ENCODE results near the gene NLRP13. TPM values are rescaled to one million over a fixed set of nuclear protein-coding genes. Genes with fewer than 3 reads are reported as not detected.
"Not testable (repeated sequence)": the region's sequence is repeated elsewhere in the genome, so short reads cannot be mapped to it uniquely, and the experiment has no call there.

The NLRP13 gene
- total RNA-seq, 1 donor from 2014 or later = not detected

DNA sequence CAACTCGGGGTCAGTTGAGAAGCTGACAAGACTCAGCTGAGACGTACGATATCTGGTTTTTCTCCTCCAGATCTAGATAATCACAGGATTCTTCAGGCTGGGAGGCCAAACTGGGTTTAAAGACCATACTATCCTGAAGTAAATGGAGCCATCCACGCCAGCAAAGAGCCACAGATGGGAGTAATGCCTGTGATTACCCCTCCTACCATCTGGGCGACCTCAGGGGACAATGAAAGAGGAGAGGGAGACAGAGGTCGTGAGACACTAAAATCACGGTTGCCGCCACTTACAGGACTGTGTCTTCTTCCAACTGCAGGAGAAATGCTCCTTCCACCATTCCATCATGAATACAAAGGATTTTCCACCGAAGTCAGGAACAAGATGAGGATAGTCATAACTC lies 3.1 kb upstream of the NLRP13 start:
- Mint-ChIP-seq H3K4me1 (no peaks in the 10 kb centered on the region), H3K9me3 (peaks cover 24% of the 10 kb centered on the region), H3K27ac (ENCODE audit: unreplicated experiment) (no peak overlapping the region), H3K27me3 (ENCODE audit: low read depth) (no peaks in the 10 kb centered on the region), H3K36me3 (ENCODE audit: low read depth) (peaks cover 10% of the 10 kb centered on the region), H3K4me3 (no peak overlapping the region)
- no peak for DNase-seq (ENCODE audit: low read depth, low spot score)
- TF ChIP-seq, protein P1, sequence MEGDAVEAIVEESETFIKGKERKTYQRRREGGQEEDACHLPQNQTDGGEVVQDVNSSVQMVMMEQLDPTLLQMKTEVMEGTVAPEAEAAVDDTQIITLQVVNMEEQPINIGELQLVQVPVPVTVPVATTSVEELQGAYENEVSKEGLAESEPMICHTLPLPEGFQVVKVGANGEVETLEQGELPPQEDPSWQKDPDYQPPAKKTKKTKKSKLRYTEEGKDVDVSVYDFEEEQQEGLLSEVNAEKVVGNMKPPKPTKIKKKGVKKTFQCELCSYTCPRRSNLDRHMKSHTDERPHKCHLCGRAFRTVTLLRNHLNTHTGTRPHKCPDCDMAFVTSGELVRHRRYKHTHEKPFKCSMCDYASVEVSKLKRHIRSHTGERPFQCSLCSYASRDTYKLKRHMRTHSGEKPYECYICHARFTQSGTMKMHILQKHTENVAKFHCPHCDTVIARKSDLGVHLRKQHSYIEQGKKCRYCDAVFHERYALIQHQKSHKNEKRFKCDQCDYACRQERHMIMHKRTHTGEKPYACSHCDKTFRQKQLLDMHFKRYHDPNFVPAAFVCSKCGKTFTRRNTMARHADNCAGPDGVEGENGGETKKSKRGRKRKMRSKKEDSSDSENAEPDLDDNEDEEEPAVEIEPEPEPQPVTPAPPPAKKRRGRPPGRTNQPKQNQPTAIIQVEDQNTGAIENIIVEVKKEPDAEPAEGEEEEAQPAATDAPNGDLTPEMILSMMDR (conservative IDR thresholded peaks at IDR 0.05) = no peak

DNA sequence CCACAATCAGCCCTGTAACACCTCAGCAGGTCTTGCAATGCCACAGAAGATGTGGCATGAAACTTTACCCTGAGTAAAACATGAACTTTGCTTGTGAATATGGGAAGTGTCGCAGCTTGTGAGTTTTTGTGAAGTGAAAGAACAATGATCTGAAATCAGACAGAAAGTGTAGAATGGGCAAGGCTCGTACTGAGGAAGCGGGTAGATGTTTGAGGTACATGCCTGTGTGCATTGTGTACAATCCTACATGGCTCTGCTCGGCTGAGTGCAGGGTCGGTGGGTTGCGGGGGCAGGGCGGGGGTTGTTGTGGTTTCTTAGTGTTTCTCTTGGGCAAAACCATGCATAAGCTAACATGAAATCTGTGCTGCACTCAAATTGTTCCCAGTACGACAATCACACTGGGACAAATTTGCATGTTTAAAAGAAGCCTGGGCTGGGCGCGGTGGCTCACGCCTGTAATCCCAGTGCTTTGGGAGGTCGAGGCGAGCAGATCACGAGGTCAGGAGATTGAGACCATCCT lies 1.1 kb downstream of the NLRP13 start:
- Mint-ChIP-seq H3K9me3 (peaks cover 29% of the 10 kb centered on the region), H3K36me3 (ENCODE audit: low read depth) (peaks cover 15% of the 10 kb centered on the region)
- DNase-seq (ENCODE audit: low read depth, low spot score) = no peak

DNA sequence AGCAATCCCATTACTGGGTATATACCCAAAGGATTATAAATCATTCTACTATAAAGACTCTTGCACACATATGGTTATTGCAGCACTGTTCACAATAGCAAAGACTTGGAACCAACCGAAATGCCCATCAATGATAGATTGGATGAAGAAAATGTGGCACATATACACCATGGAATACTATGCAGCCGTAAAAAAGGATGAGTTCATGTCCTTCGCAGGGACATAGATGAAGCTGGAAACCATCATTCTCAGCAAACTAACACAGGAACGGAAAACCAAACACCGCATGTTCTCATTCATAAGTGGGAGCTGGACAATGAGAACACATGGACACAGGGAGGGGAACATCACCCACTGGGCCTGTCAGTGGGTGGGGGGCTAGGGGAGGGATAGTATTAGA lies 2.9 kb downstream of the NLRP13 start:
- not testable (repeated sequence) for DNase-seq (ENCODE audit: low read depth, low spot score); H3K4me3 Mint-ChIP-seq; H3K27me3 Mint-ChIP-seq (ENCODE audit: low read depth); H3K27ac Mint-ChIP-seq (ENCODE audit: unreplicated experiment); H3K4me1 Mint-ChIP-seq
- Mint-ChIP-seq H3K36me3 (ENCODE audit: low read depth) (peaks cover 10% of the 10 kb centered on the region), H3K9me3 (peaks cover 25% of the 10 kb centered on the region)

More for the DNA sequence above, 1.1 kb downstream of the NLRP13 start:
- Mint-ChIP-seq H3K4me3 (no peak overlapping the region), H3K27me3 (ENCODE audit: low read depth) (no peaks in the 10 kb centered on the region), H3K27ac (ENCODE audit: unreplicated experiment) (no peak overlapping the region), H3K4me1 (no peaks in the 10 kb centered on the region)
- TF ChIP-seq, protein P1 (conservative IDR thresholded peaks at IDR 0.05) = no peak

DNA sequence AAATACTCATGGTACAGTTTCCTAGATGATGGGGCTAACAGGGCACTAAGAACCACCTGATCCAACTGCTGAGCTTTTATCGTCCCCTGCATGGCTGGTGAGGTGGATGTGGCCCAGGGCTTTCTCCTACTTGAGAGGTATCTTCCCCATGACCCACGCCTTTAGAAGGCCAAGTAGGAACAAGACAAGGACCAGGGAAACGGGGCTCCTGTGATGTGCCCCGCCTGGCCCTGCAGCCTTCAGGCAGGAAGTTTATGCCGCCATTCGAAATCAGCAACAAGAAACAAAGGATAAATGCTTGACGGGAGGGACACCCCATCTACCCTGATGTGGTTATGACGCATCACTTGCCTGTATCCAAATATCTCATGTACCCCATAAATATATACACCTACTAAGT lies 4.1 kb downstream of the NLRP13 start:
- TF ChIP-seq, protein P1 (conservative IDR thresholded peaks at IDR 0.05) = no peak
- Mint-ChIP-seq H3K4me1 (no peaks in the 10 kb centered on the region), H3K4me3 (no peak overlapping the region), H3K36me3 (ENCODE audit: low read depth) (peaks cover 8% of the 10 kb centered on the region), H3K27me3 (ENCODE audit: low read depth) (no peaks in the 10 kb centered on the region), H3K9me3 (peaks cover 21% of the 10 kb centered on the region), H3K27ac (ENCODE audit: unreplicated experiment) (no peak overlapping the region)
- no peak for DNase-seq (ENCODE audit: low read depth, low spot score)

DNA sequence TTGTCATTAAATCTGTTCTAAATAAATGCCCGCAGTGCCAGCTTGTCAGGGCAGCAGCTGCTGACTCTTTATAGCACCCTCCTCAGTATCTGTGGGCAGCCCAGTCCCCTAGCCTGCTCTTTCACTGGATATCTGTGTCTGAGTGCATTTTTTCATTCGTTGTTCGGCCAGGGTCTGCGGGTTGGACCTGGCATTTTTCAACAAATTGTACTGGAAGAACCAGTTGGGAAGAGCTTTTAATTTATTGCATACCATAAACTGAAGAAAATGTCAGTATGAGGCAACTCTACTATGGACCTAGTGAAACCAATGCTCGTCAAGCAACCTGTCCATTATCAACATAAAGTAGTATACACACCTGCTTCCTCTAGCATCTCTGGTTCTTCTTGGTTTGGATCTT lies 8.6 kb downstream of the NLRP13 start:
- Mint-ChIP-seq H3K27ac (ENCODE audit: unreplicated experiment) (no peak overlapping the region), H3K9me3 (peaks cover 30% of the 10 kb centered on the region), H3K27me3 (ENCODE audit: low read depth) (no peaks in the 10 kb centered on the region)

DNA sequence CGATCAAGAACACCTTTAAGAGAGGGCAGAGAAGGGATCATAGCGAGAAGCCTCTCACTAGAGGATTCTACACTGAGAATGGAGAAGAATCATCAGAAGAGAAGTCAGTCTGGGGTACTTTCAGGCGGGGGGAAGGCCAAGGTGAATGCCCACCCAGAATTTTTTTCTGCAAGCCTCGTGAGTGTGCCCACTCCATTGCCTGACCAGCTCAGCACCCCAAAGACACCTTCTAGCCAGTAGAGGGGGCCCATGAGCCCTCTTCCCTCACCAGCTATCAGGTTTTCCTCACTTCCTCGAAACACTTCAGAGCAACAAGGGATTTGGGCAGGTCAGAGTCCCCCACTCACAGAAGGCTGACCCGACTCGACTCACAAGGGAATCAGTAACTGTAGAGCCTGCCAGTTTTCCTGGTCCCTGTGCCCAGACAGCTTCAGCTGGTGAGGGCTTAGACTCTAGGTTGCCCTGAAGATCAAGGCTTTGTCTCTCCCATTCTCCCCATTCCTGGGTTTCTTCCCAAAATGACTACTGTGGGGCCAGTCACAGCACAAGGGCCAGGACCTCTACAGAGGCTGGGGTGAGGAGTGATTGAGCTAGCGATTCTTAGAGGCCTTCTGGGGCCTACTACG lies 18.4 kb downstream of the NLRP13 start:
- H3K27ac Mint-ChIP-seq (ENCODE audit: unreplicated experiment) = no peak overlapping the region

More for the DNA sequence above, 8.6 kb downstream of the NLRP13 start:
- Mint-ChIP-seq H3K4me1 (no peaks in the 10 kb centered on the region), H3K36me3 (ENCODE audit: low read depth) (peaks cover 2% of the 10 kb centered on the region), H3K4me3 (no peak overlapping the region)
- DNase-seq (ENCODE audit: low read depth, low spot score) = no peak
- TF ChIP-seq, protein P1 (conservative IDR thresholded peaks at IDR 0.05) = no peak

More for the DNA sequence above, 18.4 kb downstream of the NLRP13 start:
- TF ChIP-seq, protein P1 (conservative IDR thresholded peaks at IDR 0.05) = no peak
- DNase-seq (ENCODE audit: low read depth, low spot score) = no peak
- Mint-ChIP-seq H3K36me3 (ENCODE audit: low read depth) (peaks cover 3% of the 10 kb centered on the region), H3K4me1 (no peaks in the 10 kb centered on the region), H3K27me3 (ENCODE audit: low read depth) (no peaks in the 10 kb centered on the region), H3K9me3 (peaks cover 31% of the 10 kb centered on the region), H3K4me3 (no peak overlapping the region)

All from neural crest cell (in vitro differentiated cells).